Measurements from ENCODE around the gene KIAA1217.

DNA sequence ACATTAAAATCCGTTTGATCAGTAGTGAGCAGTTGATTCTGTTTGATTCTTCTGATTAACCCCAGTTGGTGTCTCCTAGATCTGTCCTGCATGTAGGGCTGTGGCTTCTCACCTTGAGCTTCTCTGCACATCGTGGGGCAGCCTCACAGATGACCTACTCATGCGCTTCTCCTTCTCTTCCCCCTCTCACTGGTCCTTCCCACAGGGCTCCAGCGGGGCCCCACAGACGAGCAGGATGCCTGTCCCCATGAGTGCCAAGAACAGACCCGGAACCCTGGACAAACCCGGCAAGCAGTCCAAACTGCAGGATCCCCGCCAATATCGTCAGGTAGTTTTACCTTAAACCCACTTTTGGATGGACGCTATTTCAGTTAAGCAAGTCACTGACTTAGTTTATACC, 335.8 kb downstream of the KIAA1217 start:
- TF ChIP-seq, protein P1, sequence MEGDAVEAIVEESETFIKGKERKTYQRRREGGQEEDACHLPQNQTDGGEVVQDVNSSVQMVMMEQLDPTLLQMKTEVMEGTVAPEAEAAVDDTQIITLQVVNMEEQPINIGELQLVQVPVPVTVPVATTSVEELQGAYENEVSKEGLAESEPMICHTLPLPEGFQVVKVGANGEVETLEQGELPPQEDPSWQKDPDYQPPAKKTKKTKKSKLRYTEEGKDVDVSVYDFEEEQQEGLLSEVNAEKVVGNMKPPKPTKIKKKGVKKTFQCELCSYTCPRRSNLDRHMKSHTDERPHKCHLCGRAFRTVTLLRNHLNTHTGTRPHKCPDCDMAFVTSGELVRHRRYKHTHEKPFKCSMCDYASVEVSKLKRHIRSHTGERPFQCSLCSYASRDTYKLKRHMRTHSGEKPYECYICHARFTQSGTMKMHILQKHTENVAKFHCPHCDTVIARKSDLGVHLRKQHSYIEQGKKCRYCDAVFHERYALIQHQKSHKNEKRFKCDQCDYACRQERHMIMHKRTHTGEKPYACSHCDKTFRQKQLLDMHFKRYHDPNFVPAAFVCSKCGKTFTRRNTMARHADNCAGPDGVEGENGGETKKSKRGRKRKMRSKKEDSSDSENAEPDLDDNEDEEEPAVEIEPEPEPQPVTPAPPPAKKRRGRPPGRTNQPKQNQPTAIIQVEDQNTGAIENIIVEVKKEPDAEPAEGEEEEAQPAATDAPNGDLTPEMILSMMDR (IDR thresholded peaks at IDR 0.05; ENCODE audit: low read depth, low read length, poor library complexity, severe bottlenecking) = no peak
- TF ChIP-seq EZH2phosphoT487 (IDR thresholded peaks at IDR 0.05; ENCODE audit: borderline replicate concordance, low read length) = no peak
